PC-9 (cell line): ENCODE measurements around the gene PROM1. TPM values are rescaled to one million over a fixed set of nuclear protein-coding genes. Genes with fewer than 3 reads are reported as not detected.

Source experiments
- BruUV-seq: library from RNA; stranded (reverse); fragments of 400-500 nt; replicated peaks from 2 replicates; lab custom pipeline; 2021; lab: Mats Ljungman, UMichigan
- CTCF ChIA-PET: fragments of 300-600 bp; sonication (Branson Sonifier 250); formaldehyde crosslinking; loops from one replicate; lab custom pipeline; 2022; ENCODE audit warnings: antibody characterized with exemption; lab: Charles Lee
- POLR2A ChIA-PET: fragments of 300-600 bp; sonication (Branson Sonifier 250); formaldehyde crosslinking; loops from one replicate; lab custom pipeline; 2022; ENCODE audit warnings: antibody characterized with exemption; ENCODE audit not compliant: unreplicated experiment; lab: Charles Lee
- DNase-seq, 2 experiments: peaks; one replicate each; pipeline versions ENCODE4 v3.0.0 to v3.0.0-alpha.2; 2015 to 2022; ENCODE audit warnings: mixed read lengths in 1 of 2
- H2AFZ ChIP-seq: fragments of 200-600 bp; sonication (generic); 2 replicates; pipeline ENCODE4 v1.8.1; 2017; ENCODE audit warnings: antibody characterized with exemption
- H3F3A ChIP-seq: fragments of 200-600 bp; sonication (generic); 2 replicates; pipeline ENCODE4 v1.8.1; 2017; ENCODE audit warnings: antibody characterized with exemption, mild to moderate bottlenecking, low read depth; ENCODE audit not compliant: insufficient read depth
- H3K27ac ChIP-seq: fragments of 200-600 bp; sonication (generic); 2 replicates; pipeline ENCODE4 v1.6.1; 2016; ENCODE audit warnings: mixed run types
- H3K27me3 ChIP-seq: fragments of 200-600 bp; sonication (generic); 2 replicates; pipeline ENCODE4 v1.6.1; 2016; ENCODE audit warnings: low read depth, mixed run types; ENCODE audit not compliant: insufficient read depth
- H3K36me3 ChIP-seq: fragments of 200-600 bp; sonication (generic); 2 replicates; pipeline ENCODE4 v1.6.1; 2016; ENCODE audit warnings: low read depth, mixed run types
- H3K4me1 ChIP-seq: fragments of 200-600 bp; sonication (generic); replicated peaks from 2 replicates; pipeline ENCODE4 v1.6.1; 2016; ENCODE audit warnings: mixed run types; ENCODE audit not compliant: insufficient read depth
- H3K4me2 ChIP-seq: fragments of 200-600 bp; sonication (generic); 2 replicates; pipeline ENCODE4 v1.6.1; 2017; ENCODE audit warnings: mixed run types
- H3K4me3 ChIP-seq: fragments of 200-600 bp; sonication (generic); 2 replicates; pipeline ENCODE4 v1.6.1; 2016; ENCODE audit warnings: mixed run types
- H3K79me2 ChIP-seq: fragments of 200-600 bp; sonication (generic); 2 replicates; pipeline ENCODE4 v1.6.1; 2017; ENCODE audit warnings: low read depth, mixed run types
- H3K9me2 ChIP-seq: fragments of 200-600 bp; sonication (generic); 2 replicates; pipeline ENCODE4 v1.8.1; 2017; ENCODE audit warnings: mild to moderate bottlenecking; ENCODE audit not compliant: insufficient read depth
- H3K9me3 ChIP-seq: fragments of 200-600 bp; sonication (generic); 2 replicates; pipeline ENCODE4 v1.8.1; 2016; ENCODE audit warnings: low read depth; ENCODE audit not compliant: insufficient read depth
- H4K20me1 ChIP-seq: fragments of 200-600 bp; sonication (generic); 2 replicates; pipeline ENCODE4 v1.8.1; 2017; ENCODE audit not compliant: insufficient read depth
- CTCF ChIP-seq: fragments of 200-600 bp; sonication (generic); conservative IDR thresholded peaks from 2 replicates; pipeline ENCODE4 v1.6.1; 2017; ENCODE audit warnings: mixed run types, antibody characterized with exemption, mild to moderate bottlenecking, moderate library complexity
- EZH2 ChIP-seq: fragments of 200-600 bp; sonication (generic); IDR thresholded peaks from 2 replicates; pipeline ENCODE4 v1.8.0; 2017; ENCODE audit warnings: antibody characterized with exemption, low read depth
- intact Hi-C: fragments of 100-400 bp; cut with micrococcal nuclease; formaldehyde crosslinking; loops from one replicate; pipeline ENCODE4 v1.10.0; 2022; ENCODE audit not compliant: unreplicated experiment
- total RNA-seq: library from RNA; stranded (reverse); gene quantifications from 2 replicates; pipeline ENCODE4 v1.2.3, GENCODE V29; 2021

PROM1 gene
- total RNA-seq, 1 experiment from 2014 or later, result not detected

- CTCF ChIA-PET, result no interaction called here
- no peaks in the 10 kb centered on the region for H3K9me2 ChIP-seq
- peaks cover 5% of the 10 kb centered on the region; the same call in 1 of the 2 replicates for H3K4me1 ChIP-seq
- no peaks in the 10 kb centered on the region for H3K36me3 ChIP-seq
- H3K4me2 ChIP-seq, result no peak overlapping the region
- no peak overlapping the region for H3K4me3 ChIP-seq
- intact Hi-C loops, result loop anchor here (5.0 kb wide), 1 partner anchor 239 kb away; no protein-coding TSS in a partner anchor
- no peaks in the 10 kb centered on the region for H4K20me1 ChIP-seq
- POLR2A ChIA-PET, result no interaction called here
- no peaks in the 10 kb centered on the region for H3K79me2 ChIP-seq
- H2AFZ ChIP-seq, result no peak overlapping the region
- H3K9me3 ChIP-seq, result peaks cover 8% of the 10 kb centered on the region; the same call in 1 of the 2 replicates
- no peak overlapping the region for H3K27ac ChIP-seq
- no peak for DNase-seq
- TF ChIP-seq EZH2 (no peak), CTCF (no peak)
- H3K27me3 ChIP-seq, result no peaks in the 10 kb centered on the region
- BruUV-seq, result no TSS peak
- H3F3A ChIP-seq, result no peaks in the 10 kb centered on the region
Observed at GRCh38 chr4:15958562-15958961, 125.3 kb downstream of the PROM1 start.

DNA sequence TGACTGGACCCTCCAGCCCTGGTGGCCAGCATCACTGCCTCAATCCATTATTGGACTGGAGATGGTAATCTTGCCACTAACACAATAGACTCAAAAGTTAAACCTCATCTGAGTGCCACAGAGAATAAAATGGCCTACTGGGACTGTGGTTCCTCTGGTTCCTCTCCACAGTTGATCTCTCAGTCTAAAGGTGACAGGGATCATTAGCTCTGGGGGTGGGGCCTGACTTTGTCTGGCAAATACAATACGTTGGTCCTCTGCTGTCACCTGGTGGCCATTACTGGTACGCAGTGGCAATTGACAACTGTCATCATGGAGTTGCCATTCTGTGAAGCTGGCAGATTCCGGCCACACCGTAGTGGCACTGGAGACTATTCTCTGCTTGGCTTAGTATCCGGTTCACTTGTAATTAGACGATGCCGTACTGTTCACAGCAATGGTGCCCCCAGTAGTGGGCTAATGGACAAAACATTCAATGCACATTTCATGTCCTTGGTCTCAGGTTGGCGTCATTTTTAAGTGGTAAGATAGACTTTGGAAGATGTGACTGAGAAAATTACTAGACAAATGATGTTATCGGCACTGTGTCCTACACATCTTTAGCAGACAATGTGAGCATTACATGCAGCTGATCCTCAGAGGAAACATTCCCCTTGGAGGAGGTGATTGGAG lies 127.5 kb downstream of the PROM1 start:
- Histone ChIP-seq H3K4me2 (no peak overlapping the region), H3K79me2 (no peaks in the 10 kb centered on the region), H3F3A (no peaks in the 10 kb centered on the region), H3K4me1 (peaks cover 5% of the 10 kb centered on the region; the same call in 1 of the 2 replicates), H4K20me1 (no peaks in the 10 kb centered on the region), H3K9me2 (no peaks in the 10 kb centered on the region), H3K4me3 (no peak overlapping the region), H3K27me3 (no peaks in the 10 kb centered on the region), H3K36me3 (no peaks in the 10 kb centered on the region), H3K9me3 (peaks cover 8% of the 10 kb centered on the region; the same call in 1 of the 2 replicates), H2AFZ (no peak overlapping the region), H3K27ac (no peak overlapping the region)
- POLR2A ChIA-PET, result interaction anchor here (0.7 kb wide), 1 partner anchor 56 kb away, joined by 5 read pairs; no protein-coding TSS in a partner anchor
- no TSS peak for BruUV-seq
- peak; percentile 66 to 73 for DNase-seq
- TF ChIP-seq CTCF (peak; percentile 93), EZH2 (no peak)
- intact Hi-C loops, result loop anchor here (1.0 to 5.0 kb wide), 6 partner anchors 44 to 241 kb away; no protein-coding TSS in a partner anchor
- CTCF ChIA-PET, result interaction anchor here (0.7 to 1.6 kb wide), 6 partner anchors 50 to 477 kb away, joined by 3 to 30 read pairs (median 8); no protein-coding TSS in a partner anchor

- no peaks in the 10 kb centered on the region for H3F3A ChIP-seq
- H3K4me3 ChIP-seq, result no peak overlapping the region
- H3K9me2 ChIP-seq, result no peaks in the 10 kb centered on the region
- no peaks in the 10 kb centered on the region for H3K27me3 ChIP-seq
- DNase-seq, result no peak
- TF ChIP-seq CTCF, result no peak
- TF ChIP-seq EZH2, result no peak
- ChIA-PET POLR2A (interaction anchor here (0.6 kb wide), 1 partner anchor 1279 kb away, joined by 5 read pairs; no protein-coding TSS in a partner anchor), CTCF (interaction anchor here (0.7 to 1.6 kb wide), 6 partner anchors 50 to 476 kb away, joined by 3 to 30 read pairs (median 8); no protein-coding TSS in a partner anchor)
- H4K20me1 ChIP-seq, result no peaks in the 10 kb centered on the region
- H3K9me3 ChIP-seq, result peaks cover 8% of the 10 kb centered on the region; the same call in 1 of the 2 replicates
- H3K79me2 ChIP-seq, result no peaks in the 10 kb centered on the region
- no peak overlapping the region for H3K27ac ChIP-seq
- no peaks in the 10 kb centered on the region for H3K36me3 ChIP-seq
- H3K4me2 ChIP-seq, result no peak overlapping the region
- H2AFZ ChIP-seq, result no peak overlapping the region
- no TSS peak for BruUV-seq
- intact Hi-C loops, result loop anchor here (1.0 to 5.0 kb wide), 6 partner anchors 45 to 242 kb away; no protein-coding TSS in a partner anchor
- H3K4me1 ChIP-seq, result peaks cover 5% of the 10 kb centered on the region; the same call in 1 of the 2 replicates
Observed at GRCh38 chr4:15955670-15956069, 128.2 kb downstream of the PROM1 start.
